CD4-positive, alpha-beta T cell treated with Interleukin-10 for 1 hour (primary cell): Measurements from ENCODE around the gene FFAR3.

ENCODE experiments used
- DNase-seq: peaks from one replicate; pipeline ENCODE4 v3.0.0-alpha.2; 2020

Gene FFAR3

DNA sequence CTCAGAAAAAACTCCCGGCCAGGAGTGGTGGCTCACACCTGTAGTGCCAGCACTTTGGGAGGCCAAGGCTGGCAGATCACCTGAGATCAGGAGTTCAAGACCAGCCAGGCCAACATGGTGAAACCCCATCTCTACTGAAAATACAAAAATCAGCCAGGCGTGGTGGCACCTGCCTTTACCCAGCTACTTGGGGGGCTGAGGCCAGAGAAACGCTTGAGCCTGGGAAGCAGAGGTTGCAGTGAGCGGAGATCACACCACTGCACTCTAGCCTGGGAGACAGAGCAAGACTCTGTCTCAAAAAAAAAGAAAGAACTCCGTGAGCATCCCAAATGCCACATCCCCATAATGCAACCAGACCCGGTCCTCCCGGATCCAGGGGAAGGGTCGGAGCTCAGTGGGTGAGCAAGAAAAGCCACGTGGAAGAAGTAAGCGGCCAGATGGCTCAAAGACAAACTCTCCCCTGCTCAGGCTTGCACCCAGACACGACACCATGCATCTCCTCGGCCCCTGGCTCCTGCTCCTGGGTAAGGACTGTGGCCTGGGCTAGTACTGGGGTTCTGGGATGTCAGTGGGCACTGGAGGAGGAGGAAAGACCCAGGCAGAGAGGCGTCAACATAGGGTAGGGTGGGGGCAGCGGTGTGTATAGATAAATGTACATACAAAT lies 26.6 kb upstream of the FFAR3 start:
- no peak for DNase-seq

DNA sequence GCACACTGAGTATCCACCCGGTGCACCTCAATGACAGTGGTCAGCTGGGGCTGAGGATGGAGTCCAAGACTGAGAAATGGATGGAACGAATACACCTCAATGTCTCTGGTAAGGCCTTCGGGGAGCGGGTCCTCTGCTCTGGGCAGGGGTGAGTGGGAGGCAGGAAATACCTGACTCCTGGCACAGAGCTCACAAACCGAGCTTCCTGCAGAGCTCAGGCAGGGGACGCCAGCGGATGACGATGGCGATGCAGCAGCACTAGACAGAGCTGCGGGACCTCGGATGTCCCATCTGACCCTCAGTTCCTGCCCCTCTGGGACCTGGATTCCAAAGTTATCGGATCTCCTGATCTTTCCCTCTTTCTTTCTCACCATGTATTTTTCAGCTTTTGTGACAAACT lies 25.4 kb upstream of the FFAR3 start:
- peak; percentile 22 for DNase-seq

DNA sequence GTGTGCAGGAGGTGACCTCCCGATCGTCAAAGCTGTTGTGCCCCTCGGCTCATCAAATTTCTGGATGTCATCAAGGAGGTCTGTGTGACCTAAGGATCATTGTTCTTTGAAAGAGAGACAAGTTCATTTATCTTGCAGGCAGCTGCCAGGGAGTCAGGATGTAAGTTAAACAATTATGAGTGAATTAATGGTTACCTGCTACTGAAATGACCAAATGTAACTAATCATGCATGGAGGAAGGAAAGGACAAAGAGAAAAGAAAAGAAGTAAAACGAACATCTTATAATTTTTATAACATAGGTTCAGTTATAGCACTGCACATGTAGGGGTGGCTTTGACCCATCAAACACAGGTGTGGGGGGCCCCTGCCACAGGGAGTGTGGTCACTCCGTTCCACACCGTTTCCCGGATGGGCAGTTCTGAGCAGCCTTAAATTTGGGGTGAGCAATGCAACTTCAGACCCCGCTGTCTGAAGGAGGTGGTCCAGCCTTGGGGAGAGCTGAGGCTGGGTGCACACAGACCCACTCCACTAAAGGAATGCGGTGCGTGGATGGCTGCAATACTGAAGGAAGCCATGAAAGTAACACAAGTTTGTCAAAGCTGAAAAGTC lies 24.0 kb upstream of the FFAR3 start:
- no peak for DNase-seq

DNA sequence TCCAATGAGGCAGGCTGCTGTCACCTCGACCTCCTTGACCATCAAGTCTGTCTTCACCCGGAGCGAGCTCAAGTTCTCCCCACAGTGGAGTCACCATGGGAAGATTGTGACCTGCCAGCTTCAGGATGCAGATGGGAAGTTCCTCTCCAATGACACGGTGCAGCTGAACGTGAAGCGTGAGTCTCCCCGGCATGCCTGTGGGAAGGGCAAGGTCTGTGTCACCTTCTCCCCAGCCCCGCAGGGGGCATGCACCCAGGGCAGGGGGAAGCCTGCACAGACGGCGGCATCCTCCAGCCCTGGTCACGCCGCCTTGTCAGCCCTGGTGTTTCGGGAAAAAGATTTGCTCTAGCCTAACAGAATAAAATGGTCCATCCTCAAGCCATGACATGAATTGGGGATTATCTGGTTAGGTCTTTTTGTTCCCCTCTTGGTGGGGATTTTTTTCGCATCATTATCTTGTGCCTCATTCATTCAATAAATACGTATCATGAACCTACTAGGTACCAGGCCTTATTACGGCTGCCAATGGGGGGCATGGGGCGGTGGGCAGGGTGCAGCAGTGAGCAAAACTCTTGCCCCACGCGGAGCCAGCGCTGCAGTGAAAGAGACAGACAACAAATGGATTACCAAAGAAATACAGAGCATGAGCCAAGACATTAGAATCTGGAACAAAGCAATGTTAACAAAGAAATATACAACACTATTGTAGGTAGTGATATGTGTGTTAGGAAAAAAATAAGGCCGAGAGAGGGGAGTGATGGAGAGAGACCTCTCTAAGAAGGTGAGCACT lies 21.9 kb upstream of the FFAR3 start:
- no peak for DNase-seq

DNA sequence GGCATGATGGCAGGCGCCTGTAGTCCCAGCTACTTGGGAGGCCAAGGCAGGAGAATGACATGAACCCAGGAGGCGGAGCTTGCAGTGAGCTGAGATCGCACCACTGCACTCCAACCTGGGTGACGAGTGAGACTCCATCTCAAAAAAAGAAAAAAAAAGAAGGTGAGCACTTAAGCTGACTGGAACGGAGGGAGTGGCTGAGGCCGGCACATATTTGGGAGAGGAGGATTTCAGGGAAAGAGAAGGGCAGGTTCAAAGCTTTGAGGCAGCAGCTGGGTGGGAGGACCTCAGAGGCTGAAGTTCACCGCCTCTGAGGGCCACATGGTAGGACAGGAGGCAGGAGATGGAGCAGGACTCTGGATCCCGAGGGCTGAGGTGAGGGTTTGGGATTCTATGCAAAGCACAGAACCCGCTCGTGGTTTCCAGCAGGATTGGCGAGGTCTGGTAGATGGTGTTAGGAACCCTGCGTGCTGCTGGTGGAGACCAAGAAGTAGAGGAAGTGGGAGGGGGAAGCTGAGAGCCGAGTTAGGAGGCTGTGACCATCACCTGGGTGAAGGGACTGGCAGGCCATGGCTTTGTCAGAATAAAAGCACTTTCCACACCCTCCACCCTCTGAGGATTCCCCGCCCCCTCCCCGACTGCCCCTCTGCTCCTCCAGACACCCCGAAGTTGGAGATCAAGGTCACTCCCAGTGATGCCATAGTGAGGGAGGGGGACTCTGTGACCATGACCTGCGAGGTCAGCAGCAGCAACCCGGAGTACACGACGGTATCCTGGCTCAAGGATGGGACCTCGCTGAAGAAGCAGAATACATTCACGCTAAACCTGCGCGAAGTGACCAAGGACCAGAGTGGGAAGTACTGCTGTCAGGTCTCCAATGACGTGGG lies 20.9 kb upstream of the FFAR3 start:
- DNase-seq = no peak

DNA sequence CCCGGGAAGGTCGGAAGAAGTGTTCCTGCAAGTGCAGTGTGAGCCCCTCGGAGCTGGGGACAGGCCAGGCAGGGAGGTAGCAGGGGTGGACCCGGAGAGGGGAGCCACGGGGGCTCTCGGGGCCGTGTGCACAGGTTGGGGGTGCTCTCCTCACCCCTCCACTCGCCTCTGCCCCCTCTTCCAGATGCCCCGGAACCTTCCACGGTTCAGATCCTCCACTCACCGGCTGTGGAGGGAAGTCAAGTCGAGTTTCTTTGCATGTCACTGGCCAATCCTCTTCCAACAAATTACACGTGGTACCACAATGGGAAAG lies 20.3 kb upstream of the FFAR3 start:
- DNase-seq = no peak

DNA sequence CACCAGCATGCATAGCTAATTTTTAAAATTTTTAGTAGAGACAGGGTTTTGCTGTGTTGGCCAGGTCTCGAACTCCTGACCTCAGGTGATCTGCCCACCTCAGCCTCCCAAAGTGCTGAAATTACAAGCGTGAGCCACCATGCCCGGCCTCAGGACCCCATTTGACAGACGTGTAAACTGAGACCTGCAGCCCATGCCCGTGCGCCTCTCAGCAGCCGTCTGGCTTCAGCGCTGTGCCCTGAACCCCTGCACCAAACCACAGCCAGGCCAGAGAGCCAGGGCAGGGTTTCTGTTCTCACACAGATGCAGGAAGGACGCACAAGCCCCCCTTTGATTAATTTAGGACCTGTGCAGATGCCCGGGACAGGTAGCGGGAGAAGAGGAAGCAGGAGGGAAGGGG lies 17.8 kb upstream of the FFAR3 start:
- no peak for DNase-seq

DNA sequence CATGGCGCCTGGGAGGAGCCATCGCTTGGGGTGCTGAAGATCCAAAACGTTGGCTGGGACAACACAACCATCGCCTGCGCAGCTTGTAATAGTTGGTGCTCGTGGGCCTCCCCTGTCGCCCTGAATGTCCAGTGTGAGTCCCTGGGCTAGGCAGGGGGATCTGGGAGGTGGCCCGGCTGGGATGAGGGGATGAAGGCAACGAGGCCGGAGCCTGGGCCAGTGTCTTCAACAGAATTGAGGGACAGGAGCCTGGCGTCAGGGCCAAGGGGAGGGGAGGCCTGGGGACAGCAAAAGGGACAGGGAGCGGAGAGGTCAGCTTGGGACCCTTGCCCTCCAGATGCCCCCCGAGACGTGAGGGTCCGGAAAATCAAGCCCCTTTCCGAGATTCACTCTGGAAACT lies 17.3 kb upstream of the FFAR3 start:
- no peak for DNase-seq

DNA sequence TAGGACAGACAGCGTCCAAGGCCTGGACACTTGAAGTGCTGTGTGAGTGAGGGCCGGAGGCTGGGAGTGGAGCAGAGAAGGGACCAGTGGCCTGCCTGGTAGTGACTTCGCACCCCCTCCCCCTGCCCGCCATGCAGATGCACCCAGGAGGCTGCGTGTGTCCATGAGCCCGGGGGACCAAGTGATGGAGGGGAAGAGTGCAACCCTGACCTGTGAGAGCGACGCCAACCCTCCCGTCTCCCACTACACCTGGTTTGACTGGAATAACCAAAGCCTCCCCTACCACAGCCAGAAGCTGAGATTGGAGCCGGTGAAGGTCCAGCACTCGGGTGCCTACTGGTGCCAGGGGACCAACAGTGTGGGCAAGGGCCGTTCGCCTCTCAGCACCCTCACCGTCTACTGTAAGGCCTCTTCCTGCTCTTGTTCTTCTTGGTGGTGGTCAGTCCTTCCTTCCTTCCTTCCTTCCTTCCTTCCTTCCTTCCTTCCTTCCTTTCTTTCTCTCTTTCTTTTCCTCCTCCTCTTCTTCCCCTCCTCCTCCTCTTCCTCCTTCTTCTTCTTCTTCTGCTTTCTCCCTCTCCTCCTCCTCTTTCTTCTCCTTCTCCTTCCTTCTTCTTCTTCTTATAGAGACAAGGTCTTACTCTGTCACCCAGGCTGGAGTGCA lies 16.6 kb upstream of the FFAR3 start:
- no peak for DNase-seq

DNA sequence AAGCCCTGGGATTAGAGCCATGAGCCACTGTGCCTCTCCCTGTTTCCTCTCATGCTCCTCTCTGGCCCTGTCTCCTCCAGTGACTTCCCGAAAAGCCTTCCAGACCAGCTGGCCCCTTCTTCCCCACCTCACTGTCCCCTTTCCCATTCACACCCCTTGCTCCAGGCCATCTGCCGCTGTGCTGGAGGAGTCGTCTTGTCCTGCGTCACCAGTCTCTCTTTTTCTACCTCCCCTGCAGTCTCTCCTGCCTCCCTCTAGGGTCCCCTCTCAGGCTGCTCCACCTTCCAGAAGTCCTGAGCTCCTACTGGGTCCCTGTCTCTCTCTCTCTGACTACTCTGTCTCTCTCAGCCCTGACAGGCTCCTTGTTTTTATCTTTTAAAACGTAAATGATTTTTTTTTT lies 15.8 kb upstream of the FFAR3 start:
- no peak for DNase-seq

DNA sequence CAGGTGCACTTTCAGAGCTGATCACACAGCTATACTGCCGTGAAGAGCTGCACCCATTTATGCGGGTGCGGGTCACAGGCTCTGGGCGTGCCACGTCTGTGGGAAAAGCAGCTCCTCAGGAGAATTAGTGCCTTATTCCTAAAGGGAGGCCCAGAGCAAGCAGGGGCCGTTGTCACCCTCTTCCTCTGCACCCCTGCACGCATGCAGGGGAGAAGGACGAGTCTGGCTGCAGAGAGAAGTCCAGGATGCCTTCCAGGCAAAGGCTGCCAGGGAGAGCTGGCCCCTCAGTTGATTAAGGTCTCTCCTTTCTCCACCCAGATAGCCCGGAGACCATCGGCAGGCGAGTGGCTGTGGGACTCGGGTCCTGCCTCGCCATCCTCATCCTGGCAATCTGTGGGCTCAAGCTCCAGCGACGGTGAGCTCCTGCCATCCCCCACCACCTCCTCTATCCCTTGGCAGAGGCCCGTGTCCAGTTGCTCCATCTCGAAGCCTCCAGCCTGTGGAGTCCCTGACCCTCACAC lies 13.7 kb upstream of the FFAR3 start:
- no peak for DNase-seq

DNA sequence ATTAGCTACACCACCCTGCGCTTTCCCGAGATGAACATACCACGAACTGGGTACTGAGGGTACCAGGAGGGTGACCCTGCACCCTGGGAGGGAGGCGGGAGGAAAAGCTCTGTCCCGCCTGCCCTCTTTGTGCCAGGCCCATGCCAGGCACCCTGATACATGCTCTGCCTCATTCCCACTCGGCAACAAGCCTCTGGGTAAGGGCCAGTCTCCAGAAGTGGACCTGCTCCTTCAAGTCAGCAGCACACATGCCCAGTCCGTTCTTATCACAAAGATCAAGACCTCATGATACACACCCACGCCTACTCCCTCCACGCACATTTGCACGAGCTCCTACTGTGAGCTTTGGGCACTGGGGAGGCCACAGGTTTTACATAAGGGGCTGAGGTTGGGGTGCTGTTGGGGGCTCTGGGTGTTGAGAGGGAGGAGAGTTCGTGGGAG lies 12.6 kb upstream of the FFAR3 start:
- DNase-seq = no peak

DNA sequence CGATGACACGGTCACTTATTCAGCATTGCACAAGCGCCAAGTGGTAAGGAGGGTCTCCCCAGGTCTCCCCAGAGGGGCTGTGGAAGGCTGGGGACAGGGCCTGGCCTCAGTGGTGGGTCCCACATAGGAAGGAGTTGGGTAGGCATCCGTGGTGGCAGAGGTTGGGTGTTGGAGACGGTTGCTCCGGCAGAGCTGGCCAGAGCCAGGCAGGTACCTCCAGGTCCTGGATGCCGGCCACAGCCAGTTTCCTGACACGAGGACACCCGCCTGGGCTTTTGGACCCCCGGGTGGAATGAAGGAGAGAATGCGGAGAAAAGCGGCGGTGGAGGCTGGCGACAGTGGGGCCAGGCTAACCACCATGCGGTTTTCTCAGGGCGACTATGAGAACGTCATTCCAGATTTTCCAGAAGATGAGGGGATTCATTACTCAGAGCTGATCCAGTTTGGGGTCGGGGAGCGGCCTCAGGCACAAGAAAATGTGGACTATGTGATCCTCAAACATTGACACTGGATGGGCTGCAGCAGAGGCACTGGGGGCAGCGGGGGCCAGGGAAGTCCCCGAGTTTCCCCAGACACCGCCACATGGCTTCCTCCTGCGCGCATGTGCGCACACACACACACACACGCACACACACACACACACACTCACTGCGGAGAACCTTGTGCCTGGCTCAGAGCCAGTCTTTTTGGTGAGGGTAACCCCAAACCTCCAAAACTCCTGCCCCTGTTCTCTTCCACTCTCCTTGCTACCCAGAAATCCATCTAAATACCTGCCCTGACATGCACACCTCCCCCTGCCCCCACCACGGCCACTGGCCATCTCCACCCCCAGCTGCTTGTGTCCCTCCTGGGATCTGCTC lies 11.8 kb upstream of the FFAR3 start:
- DNase-seq = peak; percentile 84

DNA sequence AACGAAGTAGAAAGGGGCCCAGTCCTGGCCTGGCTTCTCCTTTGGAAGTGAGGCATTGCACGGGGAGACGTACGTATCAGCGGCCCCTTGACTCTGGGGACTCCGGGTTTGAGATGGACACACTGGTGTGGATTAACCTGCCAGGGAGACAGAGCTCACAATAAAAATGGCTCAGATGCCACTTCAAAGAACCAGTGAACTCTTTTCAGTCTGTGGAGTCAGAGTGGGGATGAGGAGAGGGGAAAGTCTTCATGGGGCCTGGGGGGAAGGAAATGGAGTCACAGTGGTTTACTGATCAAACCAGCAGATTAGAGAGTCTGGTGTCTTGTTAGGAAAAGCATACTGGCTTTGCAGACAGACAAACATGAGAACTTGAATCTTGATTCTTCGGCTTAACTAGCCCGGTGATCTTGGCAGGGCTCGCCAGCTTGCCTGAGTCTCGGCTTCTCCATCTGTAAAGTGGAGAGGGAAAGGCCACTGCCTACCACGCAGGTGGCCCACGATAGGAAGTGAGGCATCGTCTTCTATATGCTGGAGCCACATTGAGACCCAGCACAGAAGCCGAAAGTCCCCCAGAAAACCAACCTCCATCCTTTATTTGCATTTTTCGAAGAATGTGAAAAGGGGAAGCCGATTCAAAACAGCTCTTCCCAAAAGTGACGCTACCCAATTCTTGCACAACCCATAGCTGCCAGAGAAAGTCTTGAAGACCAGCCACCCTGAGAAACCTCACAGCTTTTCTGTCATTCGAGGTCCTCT lies 10.9 kb upstream of the FFAR3 start, which contains the start of gene FFAR1:
Gene FFAR1 (plus strand): TSS at position 732 of the 759 bp plus-strand sequence. CDS start 3,650 bp downstream, outside the sequence.
- peak; percentile 64 for DNase-seq

DNA sequence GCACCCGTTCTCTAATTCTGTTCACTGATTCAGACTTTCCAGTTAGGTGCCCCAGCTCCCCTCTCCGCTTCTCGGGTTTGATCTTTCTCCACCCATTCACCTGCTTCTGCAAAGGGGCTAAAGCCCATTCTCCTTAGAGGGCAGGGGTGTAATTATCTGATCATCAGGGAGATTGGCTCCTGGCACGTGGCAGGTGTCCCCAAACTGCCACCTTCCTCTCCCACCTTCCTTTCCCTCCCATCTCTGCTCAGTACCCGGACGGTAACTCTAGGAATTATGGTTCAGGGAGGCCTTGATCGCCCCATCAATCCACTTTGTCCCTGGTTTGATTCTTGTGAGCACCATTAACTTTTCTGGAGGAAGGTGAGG lies 10.3 kb upstream of the FFAR3 start:
- no peak for DNase-seq

DNA sequence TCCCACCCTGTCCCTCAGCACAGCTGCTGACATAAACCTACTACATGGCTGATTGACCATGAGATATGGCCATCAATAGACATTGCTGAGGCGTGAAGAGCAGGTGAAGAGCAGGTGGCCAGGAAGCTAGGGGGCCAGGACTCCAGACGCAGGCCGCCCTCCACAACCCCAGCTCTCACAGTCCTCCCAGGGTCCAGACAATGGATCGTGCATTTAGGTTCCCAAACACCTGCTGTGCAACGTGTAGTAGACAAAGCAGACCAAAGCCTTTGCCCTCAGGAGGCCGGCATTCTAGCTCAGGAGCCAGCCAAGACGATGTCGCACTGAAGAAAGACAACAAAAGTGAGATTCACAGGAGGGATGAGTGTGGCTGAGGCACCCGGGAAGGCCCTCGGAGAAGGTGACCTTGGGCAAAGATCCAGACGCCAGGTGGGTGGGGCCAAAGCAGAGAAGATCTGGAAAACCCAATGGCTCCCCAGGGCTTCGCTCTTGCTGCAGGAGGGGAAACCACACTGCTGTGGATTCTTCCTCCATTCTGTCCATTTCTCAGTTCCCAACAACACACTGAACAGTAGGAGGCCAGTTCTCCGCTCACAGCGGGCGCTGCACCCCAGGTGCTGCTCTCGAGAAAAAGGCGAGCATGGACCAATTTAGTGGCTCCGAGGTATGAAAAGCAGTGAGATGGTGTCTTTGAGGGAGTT lies 9.2 kb upstream of the FFAR3 start:
- DNase-seq = no peak

DNA sequence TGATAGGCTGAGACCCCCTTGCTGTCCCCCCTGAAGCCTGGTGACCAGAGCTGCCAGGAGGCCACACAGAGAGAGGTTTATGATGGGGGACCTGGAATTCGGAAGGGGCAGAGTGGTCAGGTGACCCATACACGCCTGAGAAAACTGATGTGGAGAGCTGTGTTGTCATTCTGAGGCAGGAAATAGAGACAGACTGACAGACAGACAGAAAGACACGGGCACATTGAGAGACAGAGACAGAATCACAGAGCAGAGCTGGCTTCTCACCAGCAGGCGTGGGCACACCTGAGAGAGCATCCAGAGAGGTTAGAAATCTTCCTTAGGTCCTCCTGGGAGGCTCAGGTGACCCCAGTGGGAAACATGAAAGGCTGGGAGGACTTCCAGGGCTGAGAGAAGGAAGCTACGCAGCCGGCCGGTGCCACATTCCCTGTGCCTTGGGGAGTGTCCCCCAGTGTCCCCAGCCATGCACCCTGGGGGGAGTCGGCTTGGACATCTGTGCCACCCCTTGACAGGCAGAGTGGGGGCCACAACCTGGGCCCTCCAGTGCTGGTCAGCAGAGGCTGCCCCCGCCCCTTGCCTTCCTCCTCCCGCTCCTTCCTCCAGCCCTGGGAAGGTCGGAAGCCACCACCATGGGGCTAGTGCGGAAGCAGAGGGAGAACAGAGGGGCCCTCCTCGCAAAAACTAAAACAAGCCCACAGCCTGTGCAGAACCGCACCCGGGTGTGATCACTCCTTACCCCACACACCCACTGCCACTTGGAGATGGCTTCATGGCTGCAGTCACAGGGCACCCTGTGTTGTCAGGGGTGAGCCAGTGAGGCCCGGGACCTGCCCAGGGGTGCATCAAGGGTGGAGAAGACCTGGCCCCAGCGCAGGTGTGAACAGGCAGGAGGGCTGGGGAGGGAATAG lies 8.4 kb upstream of the FFAR3 start:
- DNase-seq = no peak

DNA sequence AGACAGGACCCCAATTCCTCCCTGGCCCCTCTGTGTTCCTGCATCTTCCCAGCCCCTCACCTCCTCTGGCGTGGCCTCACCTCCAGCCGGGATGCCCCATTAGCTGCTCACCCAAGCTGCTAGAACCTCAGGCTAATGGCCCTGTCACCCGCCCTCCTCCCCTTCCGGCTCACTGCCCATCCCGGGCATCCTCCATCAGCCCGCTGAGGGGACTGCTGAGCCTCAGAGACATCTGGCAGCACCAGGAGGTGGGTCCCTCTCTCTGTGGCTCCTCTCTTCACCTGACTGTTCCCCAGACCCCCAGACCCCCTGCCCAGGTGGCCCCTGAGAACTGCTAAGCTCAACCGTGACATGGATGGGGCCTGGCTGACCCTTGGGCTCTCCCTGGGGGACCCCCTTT lies 7.7 kb upstream of the FFAR3 start:
- no peak for DNase-seq
